PC-9 (cell line): Measurements from ENCODE around the gene NPHP4.

ENCODE experiments used
- CTCF ChIP-seq: fragments of 200-600 bp; sonication (generic); conservative IDR thresholded peaks from 2 replicates; pipeline ENCODE4 v1.6.1; 2017; ENCODE audit warnings: mixed run types, antibody characterized with exemption, mild to moderate bottlenecking, moderate library complexity
- EZH2 ChIP-seq: fragments of 200-600 bp; sonication (generic); IDR thresholded peaks from 2 replicates; pipeline ENCODE4 v1.8.0; 2017; ENCODE audit warnings: antibody characterized with exemption, low read depth

- TF ChIP-seq CTCF (no peak), EZH2 (no peak)
These were observed 37.1 kb upstream of the NPHP4 start for GRCh38 chr1:6029351-6029750.
